Measurements from ENCODE around the gene MYBPC2. TPM values are rescaled to one million over a fixed set of nuclear protein-coding genes. Genes with fewer than 3 reads are reported as not detected.

Gene MYBPC2
- polyA plus RNA-seq, 4 donors = 0.27 to 0.49 TPM; not detected in 2

DNA sequence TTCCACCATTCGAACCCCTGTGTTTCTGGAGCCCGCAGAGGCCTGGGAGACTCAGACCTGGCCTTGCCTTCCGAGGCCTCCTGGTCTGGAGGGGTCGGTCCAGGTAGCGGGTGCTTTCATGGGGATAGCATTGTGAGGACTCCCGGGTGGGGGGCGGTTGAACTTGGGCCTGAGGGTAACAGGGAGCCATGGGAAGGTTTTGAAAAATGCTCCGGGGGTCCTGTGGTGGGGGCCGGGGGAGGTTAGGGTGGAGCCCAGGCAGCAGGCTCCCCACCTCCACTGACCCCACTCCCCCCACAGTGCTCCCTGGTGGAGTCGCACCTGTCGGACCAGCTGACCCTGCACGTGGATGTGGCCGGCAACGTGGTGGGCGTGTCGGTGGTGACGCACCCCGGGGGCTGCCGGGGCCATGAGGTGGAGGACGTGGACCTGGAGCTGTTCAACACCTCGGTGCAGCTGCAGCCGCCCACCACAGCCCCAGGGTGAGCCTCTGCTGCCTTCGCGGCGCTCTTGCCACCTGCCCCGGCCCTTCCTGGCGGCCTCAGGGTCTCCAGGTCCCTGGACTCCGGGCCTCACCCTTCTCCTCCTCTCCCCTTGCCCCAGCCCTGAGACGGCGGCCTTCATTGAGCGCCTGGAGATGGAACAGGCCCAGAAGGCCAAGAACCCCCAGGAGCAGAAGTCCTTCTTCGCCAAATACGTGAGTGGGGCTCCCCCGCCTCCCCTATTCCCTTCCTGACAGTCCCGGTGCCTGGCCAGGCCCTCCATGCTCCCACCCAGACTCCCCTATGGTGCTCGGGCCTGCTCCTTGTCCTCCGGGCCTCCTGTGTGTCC is 47.8 kb downstream of the MYBPC2 start:
- H3K36me3 ChIP-seq (ENCODE audit: control insufficient read depth in 3 of 3, insufficient read depth in 2 of 3, low read depth in 1 of 3, low read length in 3 of 3) = peaks cover 0 to 63% (median 4%) of the 10 kb centered on the region in 3 donors
- no peak for DNase-seq

DNA sequence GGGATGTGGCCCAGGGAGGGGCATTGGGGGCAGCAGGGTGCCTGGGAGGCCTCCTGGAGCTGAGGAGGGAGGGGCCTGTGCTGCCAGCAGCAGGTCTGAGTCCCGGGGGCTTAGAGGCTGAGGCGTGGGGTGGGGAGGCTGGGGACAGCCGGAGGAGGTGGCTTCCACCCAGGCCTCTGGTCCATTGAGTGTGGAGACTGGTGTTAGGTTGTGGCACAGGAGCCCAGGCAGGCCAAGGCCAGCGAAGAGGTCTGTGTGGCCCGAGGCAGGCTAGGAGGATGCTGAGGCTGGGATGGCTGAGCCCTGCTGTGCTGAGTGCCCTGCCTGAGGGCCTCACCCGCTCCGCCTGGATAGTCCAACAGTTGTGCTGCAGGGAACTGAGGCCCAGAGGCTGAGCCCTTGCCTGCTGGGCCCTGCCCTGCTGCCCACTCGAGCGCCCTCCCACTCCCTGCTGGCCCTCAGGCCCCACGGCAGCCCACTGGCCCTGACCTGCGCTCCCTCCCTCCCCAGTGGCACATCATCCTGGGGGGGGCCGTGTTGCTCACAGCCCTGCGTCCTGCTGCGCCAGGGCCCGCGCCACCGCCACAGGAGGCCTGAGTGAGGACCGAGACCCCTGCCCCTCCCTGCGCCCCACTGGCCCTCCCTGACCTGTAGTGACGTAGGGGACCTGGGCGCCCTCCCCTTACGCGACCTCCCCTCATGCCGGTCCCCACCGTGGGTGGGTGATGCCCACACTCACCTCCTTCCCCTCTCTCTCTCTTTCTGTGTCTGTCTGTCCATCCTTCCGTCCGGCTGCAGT is 48.9 kb downstream of the MYBPC2 start:
- peaks cover 0 to 66% (median 4%) of the 10 kb centered on the region in 3 donors for H3K36me3 ChIP-seq (ENCODE audit: control insufficient read depth in 3 of 3, insufficient read depth in 2 of 3, low read depth in 1 of 3, low read length in 3 of 3)
- no peak overlapping the region for H3K27ac ChIP-seq (ENCODE audit: low read depth in 1 of 3, low read length in 2 of 3)
- no peak overlapping the region for H3K4me3 ChIP-seq (ENCODE audit: low read depth in 1 of 3, low read length in 3 of 3)
- H3K27me3 ChIP-seq (ENCODE audit: control insufficient read depth in 3 of 3, insufficient read depth in 3 of 3, low read length in 3 of 3) = no peaks in the 10 kb centered on the region
- H3K9me3 ChIP-seq (ENCODE audit: control insufficient read depth in 2 of 2, insufficient read depth in 1 of 2, low read depth in 1 of 2, low read length in 1 of 2) = peaks cover 0 to 20% of the 10 kb centered on the region in 2 donors
- 91 to 98% (median 94%) methylated on average over 18 to 27 of the region's 27 CpGs for WGBS, 3 donors
- peaks cover 5 to 7% (median 6%) of the 10 kb centered on the region in 3 donors for H3K4me1 ChIP-seq (ENCODE audit: control insufficient read depth in 3 of 3, insufficient read depth in 2 of 3, low read depth in 1 of 3, low read length in 2 of 3)
- DNase-seq (no peak), FAIRE-seq (no peak)

More for the DNA sequence above, 47.8 kb downstream of the MYBPC2 start:
- Histone ChIP-seq H3K27me3 (ENCODE audit: control insufficient read depth in 3 of 3, insufficient read depth in 3 of 3, low read length in 3 of 3) (no peaks in the 10 kb centered on the region), H3K9me3 (ENCODE audit: control insufficient read depth in 2 of 2, insufficient read depth in 1 of 2, low read depth in 1 of 2, low read length in 1 of 2) (peaks cover 0 to 20% of the 10 kb centered on the region in 2 donors), H3K4me1 (ENCODE audit: control insufficient read depth in 3 of 3, insufficient read depth in 2 of 3, low read depth in 1 of 3, low read length in 2 of 3) (peaks cover 5 to 7% (median 6%) of the 10 kb centered on the region in 3 donors), H3K27ac (ENCODE audit: low read depth in 1 of 3, low read length in 2 of 3) (no peak overlapping the region), H3K4me3 (ENCODE audit: low read depth in 1 of 3, low read length in 3 of 3) (no peak overlapping the region)
- 87 to 96% (median 90%) methylated on average over 33 to 37 of the region's 37 CpGs for WGBS, 3 donors
- no peak for FAIRE-seq

DNA sequence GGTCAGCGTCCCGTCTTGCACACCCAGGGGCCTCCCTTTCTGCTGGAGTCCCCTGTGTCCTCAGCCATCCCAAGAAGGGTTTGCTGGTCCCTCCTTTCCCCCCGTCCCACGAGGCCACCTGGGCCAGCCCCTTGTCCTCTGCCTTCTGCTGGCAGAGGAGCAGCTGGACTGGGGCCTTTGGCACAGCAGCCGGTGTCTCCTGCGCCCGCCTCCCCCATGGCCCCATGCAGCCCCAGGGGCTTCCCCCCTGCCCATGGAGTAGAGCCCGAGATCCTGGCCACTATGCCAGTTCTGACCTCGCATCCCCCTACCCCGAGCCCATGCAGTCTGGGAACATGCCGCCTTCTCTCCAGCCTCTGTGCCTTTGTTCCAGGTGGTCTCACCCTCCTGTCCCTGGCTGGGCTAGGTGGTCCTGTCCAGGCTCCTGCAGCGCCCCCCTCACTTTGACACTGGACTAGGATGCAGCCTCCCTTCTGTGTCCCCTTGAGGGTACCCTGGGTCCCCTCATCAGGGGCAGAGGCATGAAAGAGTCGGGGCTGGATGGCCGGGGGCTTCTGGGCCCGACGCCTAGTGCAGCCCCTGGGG is 49.7 kb downstream of the MYBPC2 start:
- 87 to 90% (median 90%) methylated on average over 14 to 16 of the region's 16 CpGs for WGBS, 3 donors
- no peak overlapping the region for H3K4me3 ChIP-seq (ENCODE audit: low read depth in 1 of 3, low read length in 3 of 3)
- H3K9me3 ChIP-seq (ENCODE audit: control insufficient read depth in 2 of 2, insufficient read depth in 1 of 2, low read depth in 1 of 2, low read length in 1 of 2) = peaks cover 0 to 27% of the 10 kb centered on the region in 2 donors
- no peak for DNase-seq
- peaks cover 4 to 5% (median 4%) of the 10 kb centered on the region in 3 donors for H3K4me1 ChIP-seq (ENCODE audit: control insufficient read depth in 3 of 3, insufficient read depth in 2 of 3, low read depth in 1 of 3, low read length in 2 of 3)
- H3K27ac ChIP-seq (ENCODE audit: low read depth in 1 of 3, low read length in 2 of 3) = no peak overlapping the region
- peaks cover 0 to under 1% (median 0%) of the 10 kb centered on the region in 3 donors for H3K27me3 ChIP-seq (ENCODE audit: control insufficient read depth in 3 of 3, insufficient read depth in 3 of 3, low read length in 3 of 3)
- H3K36me3 ChIP-seq (ENCODE audit: control insufficient read depth in 3 of 3, insufficient read depth in 2 of 3, low read depth in 1 of 3, low read length in 3 of 3) = peaks cover 0 to 66% (median 4%) of the 10 kb centered on the region in 3 donors
- no peak for FAIRE-seq

DNA sequence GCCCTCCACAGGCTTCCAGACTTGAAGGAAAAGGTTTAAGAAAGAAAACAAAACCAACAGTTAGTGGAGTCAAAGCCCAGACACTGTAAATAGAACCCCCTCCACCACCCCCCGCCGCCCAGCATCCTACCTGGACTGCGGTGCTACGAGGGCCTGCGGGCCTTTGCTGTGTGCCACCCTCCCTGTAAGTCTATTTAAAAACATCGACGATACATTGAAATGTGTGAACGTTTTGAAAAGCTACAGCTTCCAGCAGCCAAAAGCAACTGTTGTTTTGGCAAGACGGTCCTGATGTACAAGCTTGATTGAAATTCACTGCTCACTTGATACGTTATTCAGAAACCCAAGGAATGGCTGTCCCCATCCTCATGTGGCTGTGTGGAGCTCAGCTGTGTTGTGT is 50.2 kb downstream of the MYBPC2 start:
- FAIRE-seq (no peak), DNase-seq (no peak)
- WGBS, 3 donors = 91 to 92% (median 92%) methylated on average over 10 of the region's 10 CpGs
- no peak overlapping the region for H3K4me3 ChIP-seq (ENCODE audit: low read depth in 1 of 3, low read length in 3 of 3)
- peaks cover 0 to 63% (median 4%) of the 10 kb centered on the region in 3 donors for H3K36me3 ChIP-seq (ENCODE audit: control insufficient read depth in 3 of 3, insufficient read depth in 2 of 3, low read depth in 1 of 3, low read length in 3 of 3)
- peaks cover 0 to 23% of the 10 kb centered on the region in 2 donors for H3K9me3 ChIP-seq (ENCODE audit: control insufficient read depth in 2 of 2, insufficient read depth in 1 of 2, low read depth in 1 of 2, low read length in 1 of 2)
- H3K27ac ChIP-seq (ENCODE audit: low read depth in 1 of 3, low read length in 2 of 3) = no peak overlapping the region
- H3K27me3 ChIP-seq (ENCODE audit: control insufficient read depth in 3 of 3, insufficient read depth in 3 of 3, low read length in 3 of 3) = peaks cover 0 to 5% (median 0%) of the 10 kb centered on the region in 3 donors
- H3K4me1 ChIP-seq (ENCODE audit: control insufficient read depth in 3 of 3, insufficient read depth in 2 of 3, low read depth in 1 of 3, low read length in 2 of 3) = no peaks in the 10 kb centered on the region

DNA sequence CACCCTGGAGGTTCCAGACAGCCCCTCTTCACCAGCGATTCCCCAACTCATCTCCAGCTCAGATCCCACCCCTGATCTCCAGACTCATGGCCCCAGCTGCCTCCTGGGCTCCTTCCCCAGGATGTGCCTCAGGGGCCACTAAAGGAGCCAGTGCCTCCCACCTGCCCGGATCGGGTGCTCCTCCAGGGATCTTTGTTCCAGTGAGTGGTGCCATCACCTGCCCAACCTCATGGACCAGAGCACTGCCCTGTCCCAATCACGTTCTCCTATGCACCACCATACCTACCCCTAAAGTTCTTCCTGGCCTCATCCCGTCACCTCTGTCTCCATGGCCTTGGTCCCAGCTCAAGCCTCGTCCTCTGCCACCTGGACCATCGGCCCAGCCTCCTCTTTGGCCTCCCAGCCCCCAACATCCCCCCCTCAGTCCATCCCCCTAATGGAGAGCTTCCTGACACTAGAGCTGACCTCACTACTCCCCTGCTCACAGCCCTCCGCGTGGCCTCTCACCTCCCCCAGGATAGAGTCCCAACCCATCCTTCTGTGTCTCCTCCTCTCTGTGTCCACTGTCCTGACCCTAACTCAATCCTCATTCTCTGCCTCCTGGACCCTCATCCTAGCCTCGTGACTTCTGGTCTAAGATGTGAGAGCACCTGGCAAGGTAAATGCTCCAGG is 52.7 kb downstream of the MYBPC2 start:
- peaks cover 0 to 38% (median 0%) of the 10 kb centered on the region in 3 donors for H3K36me3 ChIP-seq (ENCODE audit: control insufficient read depth in 3 of 3, insufficient read depth in 2 of 3, low read depth in 1 of 3, low read length in 3 of 3)
- peaks cover 0 to 5% (median under 1%) of the 10 kb centered on the region in 3 donors for H3K27me3 ChIP-seq (ENCODE audit: control insufficient read depth in 3 of 3, insufficient read depth in 3 of 3, low read length in 3 of 3)
- H3K4me3 ChIP-seq (ENCODE audit: low read depth in 1 of 3, low read length in 3 of 3) = no peak overlapping the region
- DNase-seq (no peak), FAIRE-seq (no peak)
- WGBS, 3 donors = 89 to 90% (median 89%) methylated on average over 10 of the region's 10 CpGs
- no peaks in the 10 kb centered on the region for H3K4me1 ChIP-seq (ENCODE audit: control insufficient read depth in 3 of 3, insufficient read depth in 2 of 3, low read depth in 1 of 3, low read length in 2 of 3)
- no peak overlapping the region for H3K27ac ChIP-seq (ENCODE audit: low read depth in 1 of 3, low read length in 2 of 3)
- peaks cover 0 to 12% of the 10 kb centered on the region in 2 donors for H3K9me3 ChIP-seq (ENCODE audit: control insufficient read depth in 2 of 2, insufficient read depth in 1 of 2, low read depth in 1 of 2, low read length in 1 of 2)

DNA sequence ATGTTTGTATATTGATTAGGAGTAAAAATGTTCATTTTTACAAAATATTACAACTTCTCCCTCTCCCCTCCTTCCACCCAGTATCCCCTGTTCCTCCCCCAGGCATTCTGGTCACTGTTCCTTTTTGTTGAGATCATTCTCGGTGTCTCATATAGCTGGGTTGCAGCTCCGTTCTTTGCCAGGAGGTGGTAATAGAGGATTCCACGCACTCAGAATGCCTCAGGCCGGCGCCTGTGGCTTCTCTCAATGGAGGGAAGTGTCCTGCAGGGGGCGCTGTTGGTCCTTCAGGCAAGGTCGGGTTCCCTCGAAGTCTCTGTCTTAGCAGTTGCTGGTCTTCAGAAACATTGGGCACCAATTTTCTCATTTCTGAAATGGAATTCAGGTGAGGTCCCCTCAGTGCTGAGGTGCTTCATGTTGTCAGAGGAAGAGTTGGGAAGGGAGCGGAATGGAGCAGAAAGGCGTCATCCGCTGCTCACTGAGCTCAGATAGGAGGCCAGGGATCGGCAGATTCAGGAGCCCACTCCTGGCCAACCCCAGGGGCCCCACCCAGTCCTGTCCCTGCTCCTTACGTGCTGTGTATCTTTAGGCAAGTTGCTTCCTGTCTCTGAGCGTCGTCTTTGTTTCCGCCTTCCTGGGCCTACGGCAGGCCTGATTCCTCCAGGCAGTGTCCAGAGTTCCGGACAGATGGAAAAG is 54.3 kb downstream of the MYBPC2 start:
- DNase-seq = no peak
- Histone ChIP-seq H3K4me1 (ENCODE audit: control insufficient read depth in 3 of 3, insufficient read depth in 2 of 3, low read depth in 1 of 3, low read length in 2 of 3) (peaks cover 0 to under 1% (median 0%) of the 10 kb centered on the region in 3 donors), H3K36me3 (ENCODE audit: control insufficient read depth in 3 of 3, insufficient read depth in 2 of 3, low read depth in 1 of 3, low read length in 3 of 3) (peaks cover 0 to 22% (median 0%) of the 10 kb centered on the region in 3 donors), H3K9me3 (ENCODE audit: control insufficient read depth in 2 of 2, insufficient read depth in 1 of 2, low read depth in 1 of 2, low read length in 1 of 2) (peaks cover 0 to 15% of the 10 kb centered on the region in 2 donors), H3K4me3 (ENCODE audit: low read depth in 1 of 3, low read length in 3 of 3) (no peak overlapping the region), H3K27me3 (ENCODE audit: control insufficient read depth in 3 of 3, insufficient read depth in 3 of 3, low read length in 3 of 3) (peaks cover 0 to 5% (median 2%) of the 10 kb centered on the region in 3 donors), H3K27ac (ENCODE audit: low read depth in 1 of 3, low read length in 2 of 3) (no peak overlapping the region)
- WGBS, 3 donors = 74 to 85% (median 83%) methylated on average over 18 of the region's 18 CpGs
- no peak for FAIRE-seq

DNA sequence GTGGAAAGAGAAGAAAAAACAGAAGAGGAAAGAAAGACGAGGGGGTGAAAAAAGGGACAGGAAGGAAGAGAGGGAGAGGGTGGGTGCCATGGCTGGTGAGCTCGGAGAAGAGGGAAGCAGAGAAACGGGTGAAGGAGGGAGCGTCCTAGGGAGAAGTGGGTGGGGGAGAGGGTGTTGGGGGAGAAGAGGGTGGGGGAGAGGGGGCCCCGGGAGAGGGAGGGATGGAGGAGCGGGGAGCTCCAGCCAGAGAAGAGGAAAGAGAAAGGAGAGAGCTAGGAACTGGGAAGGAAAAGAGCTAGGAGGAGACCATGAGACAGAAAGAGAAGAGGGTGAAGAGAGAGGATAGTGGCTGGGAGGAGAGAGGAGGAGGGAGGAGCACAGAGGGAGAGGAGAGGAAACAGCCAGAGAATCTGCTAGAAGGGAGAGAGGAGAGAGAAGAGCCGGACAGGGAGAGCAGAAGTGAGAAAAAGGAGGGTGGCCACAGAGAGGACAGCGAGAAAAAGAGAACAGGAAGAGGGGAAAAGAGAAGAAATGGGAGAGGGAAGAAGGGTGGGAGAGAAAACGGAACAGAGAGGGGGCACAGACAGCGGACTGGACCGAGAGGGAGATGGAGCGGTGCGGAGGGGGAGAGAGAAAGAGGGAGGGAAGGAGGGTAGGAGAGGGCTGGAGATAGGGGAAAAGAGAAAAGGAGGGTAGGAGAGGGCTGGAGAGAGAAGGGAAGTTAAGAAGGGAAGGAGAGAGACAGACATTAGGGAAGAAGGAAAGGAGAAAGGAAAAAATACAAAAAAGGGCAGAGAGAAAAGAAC is 55.9 kb downstream of the MYBPC2 start:
- DNase-seq (no peak), FAIRE-seq (no peak)
- 30 to 53% (median 50%) methylated on average over 13 of the region's 13 CpGs for WGBS, 3 donors
- Histone ChIP-seq H3K4me1 (ENCODE audit: control insufficient read depth in 3 of 3, insufficient read depth in 2 of 3, low read depth in 1 of 3, low read length in 2 of 3) (peaks cover 0 to 4% (median 0%) of the 10 kb centered on the region in 3 donors), H3K9me3 (ENCODE audit: control insufficient read depth in 2 of 2, insufficient read depth in 1 of 2, low read depth in 1 of 2, low read length in 1 of 2) (peaks cover 0 to 15% of the 10 kb centered on the region in 2 donors), H3K4me3 (ENCODE audit: low read depth in 1 of 3, low read length in 3 of 3) (no peak overlapping the region), H3K27me3 (ENCODE audit: control insufficient read depth in 3 of 3, insufficient read depth in 3 of 3, low read length in 3 of 3) (peaks cover 0 to 5% (median 2%) of the 10 kb centered on the region in 3 donors), H3K36me3 (ENCODE audit: control insufficient read depth in 3 of 3, insufficient read depth in 2 of 3, low read depth in 1 of 3, low read length in 3 of 3) (peaks cover 0 to 8% (median 0%) of the 10 kb centered on the region in 3 donors), H3K27ac (ENCODE audit: low read depth in 1 of 3, low read length in 2 of 3) (no peak overlapping the region)
